SK-N-SH (cell line): ENCODE results near the gene SLC4A2.

ENCODE experiments used
- ELF1 ChIP-seq: IDR thresholded peaks from 2 replicates; pipeline ENCODE4 v1.4.0; 2012
- EP300 ChIP-seq, 2 experiments: IDR thresholded peaks; 2 replicates each; pipeline versions ENCODE4 v1.4.0 to v1.6.1; 2012; ENCODE audit warnings: borderline replicate concordance in 1 of 2, low read depth in 1 of 2, low read length in 1 of 2
- EZH2phosphoT487 ChIP-seq: fragments of 200-600 bp; sonication (generic); IDR thresholded peaks from 2 replicates; pipeline ENCODE4 v1.6.1; 2017; ENCODE audit warnings: low read depth, mixed run types, mild to moderate bottlenecking, antibody characterized with exemption, moderate library complexity, borderline replicate concordance
- FOXM1 ChIP-seq: IDR thresholded peaks from 2 replicates; pipeline ENCODE4 v1.4.0; 2012; ENCODE audit warnings: low read depth, mild to moderate bottlenecking
- JUND ChIP-seq: IDR thresholded peaks from 2 replicates; pipeline ENCODE4 v1.4.0; 2012
- POLR2AphosphoS5 ChIP-seq: IDR thresholded peaks from 2 replicates; pipeline ENCODE4 v1.6.1; 2012; ENCODE audit warnings: low read depth, low read length
- RAD21 ChIP-seq: IDR thresholded peaks from 2 replicates; pipeline ENCODE4 v1.6.1; 2012; ENCODE audit warnings: mild to moderate bottlenecking, low read length
- REST ChIP-seq: IDR thresholded peaks from 2 replicates; pipeline ENCODE4 v1.6.1; 2012; ENCODE audit warnings: mild to moderate bottlenecking, low read depth, low read length, moderate library complexity
- RXRA ChIP-seq: IDR thresholded peaks from 2 replicates; pipeline ENCODE4 v1.4.0; 2012; ENCODE audit warnings: low read depth, mild to moderate bottlenecking, borderline replicate concordance
- SMC3 ChIP-seq: IDR thresholded peaks from 2 replicates; pipeline ENCODE4 v1.6.1; 2012; ENCODE audit warnings: low read depth, low read length, improper control_type of control experiment
- TCF12 ChIP-seq: IDR thresholded peaks from 2 replicates; pipeline ENCODE4 v1.4.0; 2012
- USF2 ChIP-seq: fragments of 150-350 bp; IDR thresholded peaks from 2 replicates; pipeline ENCODE4 v1.6.1; 2017; ENCODE audit warnings: antibody characterized with exemption, low read length, low read depth, borderline replicate concordance
- TF ChIP-seq, protein P1 (sequence below): fragments of 200-600 bp; sonication (generic); IDR thresholded peaks from 2 replicates; pipeline ENCODE4 v1.6.1; 2017; ENCODE audit warnings: antibody characterized with exemption, mild to moderate bottlenecking, moderate library complexity

- TF ChIP-seq, protein P1, sequence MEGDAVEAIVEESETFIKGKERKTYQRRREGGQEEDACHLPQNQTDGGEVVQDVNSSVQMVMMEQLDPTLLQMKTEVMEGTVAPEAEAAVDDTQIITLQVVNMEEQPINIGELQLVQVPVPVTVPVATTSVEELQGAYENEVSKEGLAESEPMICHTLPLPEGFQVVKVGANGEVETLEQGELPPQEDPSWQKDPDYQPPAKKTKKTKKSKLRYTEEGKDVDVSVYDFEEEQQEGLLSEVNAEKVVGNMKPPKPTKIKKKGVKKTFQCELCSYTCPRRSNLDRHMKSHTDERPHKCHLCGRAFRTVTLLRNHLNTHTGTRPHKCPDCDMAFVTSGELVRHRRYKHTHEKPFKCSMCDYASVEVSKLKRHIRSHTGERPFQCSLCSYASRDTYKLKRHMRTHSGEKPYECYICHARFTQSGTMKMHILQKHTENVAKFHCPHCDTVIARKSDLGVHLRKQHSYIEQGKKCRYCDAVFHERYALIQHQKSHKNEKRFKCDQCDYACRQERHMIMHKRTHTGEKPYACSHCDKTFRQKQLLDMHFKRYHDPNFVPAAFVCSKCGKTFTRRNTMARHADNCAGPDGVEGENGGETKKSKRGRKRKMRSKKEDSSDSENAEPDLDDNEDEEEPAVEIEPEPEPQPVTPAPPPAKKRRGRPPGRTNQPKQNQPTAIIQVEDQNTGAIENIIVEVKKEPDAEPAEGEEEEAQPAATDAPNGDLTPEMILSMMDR = no peak
- TF ChIP-seq RXRA = no peak
- TF ChIP-seq EP300 (IDR thresholded peaks at IDR 0.05; ENCODE audit: borderline replicate concordance in 1 of 2, low read depth in 1 of 2, low read length in 1 of 2) = no peak
- no peak for TF ChIP-seq REST
- TF ChIP-seq SMC3 = no peak
- TF ChIP-seq ELF1 = no peak
- no peak for TF ChIP-seq JUND
- TF ChIP-seq POLR2AphosphoS5 = no peak
- no peak for TF ChIP-seq EZH2phosphoT487
- TF ChIP-seq TCF12 = no peak
- no peak for TF ChIP-seq FOXM1
- no peak for TF ChIP-seq USF2
- no peak for TF ChIP-seq RAD21
These were observed 51.0 kb downstream of the SLC4A2 start for GRCh38 chr7:151110236-151110940.
